Urinary bladder (tissue), 4 donors: Measurements from ENCODE around the gene SLC17A4. TPM values are rescaled to one million over a fixed set of nuclear protein-coding genes. Genes with fewer than 3 reads are reported as not detected.

Source experiments
- DNase-seq: peaks from one replicate; pipeline ENCODE4 v3.0.0-alpha.2; 2015; ENCODE audit errors: extremely low spot score
- H3K27ac ChIP-seq: one replicate; pipeline ENCODE4 v1.5.1; 2013; ENCODE audit warnings: low read depth, mild to moderate bottlenecking, moderate library complexity
- H3K36me3 ChIP-seq: one replicate; pipeline ENCODE4 v1.6.1; 2013; ENCODE audit warnings: mild to moderate bottlenecking, moderate library complexity; ENCODE audit not compliant: insufficient read depth
- H3K4me1 ChIP-seq: one replicate; pipeline ENCODE4 v1.6.1; 2013; ENCODE audit warnings: mild to moderate bottlenecking, moderate library complexity; ENCODE audit not compliant: insufficient read depth
- H3K4me3 ChIP-seq: one replicate; pipeline ENCODE4 v1.5.1; 2013; ENCODE audit warnings: low read depth, low read length
- WGBS: extraction: QIAGEN DNeasy Blood & Tissue Kit; methylation state at CpG from one replicate; pipeline ENCODE4 v1.1.7; 2013; 5-methylcytosine and 5-hydroxymethylcytosine counted together
- polyA plus RNA-seq: library from polyadenylated mRNA; stranded (reverse); fragments of 200-250 nt; gene quantifications from one replicate; pipeline ENCODE4 v1.2.3, GENCODE V29; 2013
- total RNA-seq: library from RNA; depleted of rRNA; stranded (reverse); fragments of >200 nt; gene quantifications from one replicate; pipeline ENCODE4 v1.2.3, GENCODE V29; 2014
- donor health status: healthy with polysubstance abuse.
- donor health status: healthy.

The SLC17A4 gene
- total and polyA plus RNA-seq, 2 donors, result 0.01 TPM; not detected in 1

DNA sequence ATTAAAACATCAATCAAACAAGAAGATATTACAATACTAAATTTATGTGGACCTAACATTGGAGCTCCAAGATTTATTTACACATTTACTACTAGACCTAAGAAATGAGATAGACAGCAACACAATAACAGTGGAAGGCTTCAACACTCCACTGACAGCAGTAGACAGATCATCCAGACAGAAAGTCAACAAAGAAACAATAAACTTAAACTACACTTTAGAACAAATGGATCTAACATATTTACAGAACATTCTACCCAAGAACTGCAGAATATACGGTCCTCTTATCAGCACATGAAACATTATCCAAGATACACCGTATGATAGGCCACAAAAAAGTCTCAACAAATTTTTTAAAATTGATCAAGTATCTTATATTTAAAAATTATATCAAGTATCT, 50.3 kb downstream of the SLC17A4 start:
- 70% methylated on average over 2 of the region's 2 CpGs for WGBS
- Histone ChIP-seq H3K4me1 (no peaks in the 10 kb centered on the region), H3K4me3 (no peak overlapping the region), H3K36me3 (no peaks in the 10 kb centered on the region), H3K27ac (no peak overlapping the region)
- no peak for DNase-seq

DNA sequence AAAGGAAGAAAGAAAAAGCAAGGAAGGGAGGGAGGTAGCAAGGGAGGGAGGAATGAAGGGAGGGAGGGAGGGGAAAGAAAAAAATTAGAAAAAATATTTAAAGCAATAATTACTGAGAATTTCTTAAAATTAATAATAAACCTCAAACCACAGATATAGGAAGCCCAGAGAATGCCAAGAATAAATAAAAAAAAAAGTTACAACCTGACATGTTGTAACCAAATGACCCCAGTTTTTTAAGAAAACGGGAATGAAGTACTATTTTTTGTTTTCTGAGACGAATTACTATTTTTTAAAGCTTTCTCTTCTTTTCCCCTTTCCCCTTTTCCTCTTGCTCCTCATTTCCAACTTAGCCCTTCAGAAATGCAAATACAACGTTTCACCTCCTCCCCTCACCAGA, 60.7 kb downstream of the SLC17A4 start:
- Histone ChIP-seq H3K4me3 (no peak overlapping the region), H3K27ac (no peak overlapping the region), H3K4me1 (no peaks in the 10 kb centered on the region), H3K36me3 (no peaks in the 10 kb centered on the region)
- no peak for DNase-seq
- WGBS, result 52% methylated on average over 3 of the region's 3 CpGs

GRCh38 chr6:25816252-25816651, 61.7 kb downstream of the SLC17A4 start:
- H3K27ac ChIP-seq, result no peak overlapping the region
- no peaks in the 10 kb centered on the region for H3K4me1 ChIP-seq
- no peak for DNase-seq
- H3K36me3 ChIP-seq, result no peaks in the 10 kb centered on the region
- WGBS, result 93% methylated on average over 2 of the region's 2 CpGs
- no peak overlapping the region for H3K4me3 ChIP-seq

GRCh38 chr6:25821341-25821740, 66.8 kb downstream of the SLC17A4 start:
- H3K4me1 ChIP-seq, result no peaks in the 10 kb centered on the region
- no peak overlapping the region for H3K27ac ChIP-seq

DNA sequence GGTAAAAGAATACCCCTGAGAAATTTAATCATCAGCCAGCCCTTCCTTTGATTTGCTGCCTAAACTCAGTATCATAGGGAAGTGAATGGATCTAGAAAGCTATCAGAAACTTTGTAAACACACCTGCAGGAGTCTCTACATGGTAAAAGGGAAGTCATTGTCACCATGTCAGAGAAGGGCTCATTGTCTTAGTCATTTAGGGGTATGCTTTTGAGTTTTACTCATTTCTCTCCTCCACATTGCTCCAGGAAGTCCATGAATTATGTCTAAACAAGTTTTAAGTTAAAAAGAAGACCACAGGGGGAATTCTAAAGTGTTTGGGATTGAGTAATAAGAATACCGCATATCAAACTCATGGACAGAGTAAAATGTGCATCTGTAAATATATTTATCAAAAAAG, 74.8 kb downstream of the SLC17A4 start:
- Histone ChIP-seq H3K4me3 (no peak overlapping the region), H3K36me3 (no peaks in the 10 kb centered on the region), H3K4me1 (no peaks in the 10 kb centered on the region), H3K27ac (no peak overlapping the region)
- DNase-seq, result no peak
- 91% methylated on average over 1 of the region's 1 CpG for WGBS

More at GRCh38 chr6:25821341-25821740, 66.8 kb downstream of the SLC17A4 start:
- no peak for DNase-seq
- H3K4me3 ChIP-seq, result no peak overlapping the region
- H3K36me3 ChIP-seq, result no peaks in the 10 kb centered on the region

DNA sequence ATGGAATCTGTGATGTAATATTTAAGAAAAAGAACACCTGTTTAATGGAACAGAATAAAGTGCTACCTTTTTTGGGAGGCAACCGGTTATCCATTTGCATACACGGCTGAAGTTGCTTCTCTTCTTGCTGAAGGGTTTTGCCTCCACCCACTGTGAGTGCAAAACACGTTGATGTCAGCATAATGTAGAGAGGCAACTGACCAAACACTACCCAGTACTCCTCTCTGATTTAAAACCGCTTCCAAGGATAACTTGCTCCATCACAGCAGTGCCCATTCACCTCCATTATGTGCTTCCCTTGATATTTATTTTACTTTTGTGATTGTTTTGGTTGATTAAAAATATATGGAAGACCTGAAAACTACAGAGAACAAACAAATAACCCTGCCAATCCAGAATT, 75.9 kb downstream of the SLC17A4 start:
- H3K27ac ChIP-seq, result no peak overlapping the region
- H3K4me3 ChIP-seq, result no peak overlapping the region
- H3K36me3 ChIP-seq, result no peaks in the 10 kb centered on the region
- H3K4me1 ChIP-seq, result no peaks in the 10 kb centered on the region
- no peak for DNase-seq
- 72% methylated on average over 4 of the region's 4 CpGs for WGBS

Other genes with a start within 250 kb of the SLC17A4 start
- 0.21 TPM for gene SCGN, start 102.5 kb upstream of the SLC17A4 start, total RNA-seq
- gene SCGN, start 102.5 kb upstream of the SLC17A4 start, polyA plus RNA-seq, result 0.09 TPM
- gene SLC17A1, start 77.3 kb downstream of the SLC17A4 start, total RNA-seq, result not detected
- not detected for gene SLC17A1, start 77.3 kb downstream of the SLC17A4 start, polyA plus RNA-seq
- gene SLC17A3, start 119.5 kb downstream of the SLC17A4 start, total RNA-seq, result not detected
- gene SLC17A3, start 119.5 kb downstream of the SLC17A4 start, polyA plus RNA-seq, result not detected
- gene SLC17A2, start 175.9 kb downstream of the SLC17A4 start, total RNA-seq, result 0.11 TPM
- gene SLC17A2, start 175.9 kb downstream of the SLC17A4 start, polyA plus RNA-seq, result 0.04 TPM
- gene TRIM38, start 208.1 kb downstream of the SLC17A4 start, total RNA-seq, result 13.4 TPM
- gene TRIM38, start 208.1 kb downstream of the SLC17A4 start, polyA plus RNA-seq, result 4.6 TPM